HCT116 (cell line): ENCODE results near the gene NCKAP5L. TPM values are rescaled to one million over a fixed set of nuclear protein-coding genes. Genes with fewer than 3 reads are reported as not detected.

Experiments used
- ATAC-seq: fragments of 200-7000 bp; cut with Tn5 transposase; 2 replicates; pipeline ENCODE4 v1.9.1; 2020; ENCODE audit warnings: mild to moderate bottlenecking, moderate library complexity
- BruUV-seq: library from RNA; stranded (reverse); fragments of 400-500 nt; replicated peaks from 2 replicates; lab custom pipeline; 2021; lab: Mats Ljungman, UMichigan
- CTCF ChIA-PET: fragments of 300-600 bp; sonication (Branson Sonifier 250); formaldehyde crosslinking; loops from one replicate; lab custom pipeline; 2021; ENCODE audit warnings: antibody characterized with exemption; lab: Charles Lee
- POLR2A ChIA-PET: fragments of 300-600, 350-600 bp; sonication (Branson Sonifier 250); formaldehyde crosslinking; loops from one replicate; lab custom pipeline; 2021; ENCODE audit warnings: antibody characterized with exemption; lab: Charles Lee
- RAD21 ChIA-PET, 2 experiments: fragments of 300-600 bp; sonication (Branson Sonifier 250); formaldehyde crosslinking; loops; one replicate each; lab custom pipeline; 2023; ENCODE audit warnings: low total read pairs in 2 of 2; ENCODE audit not compliant: uncharacterized antibody in 2 of 2, unreplicated experiment in 2 of 2, low non-redundant PET in 1 of 2; lab: Charles Lee
- DNase-seq: peaks from one replicate; pipeline ENCODE4 v3.0.0-alpha.2; 2010; ENCODE audit warnings: low read depth, low spot score
- H2AFZ ChIP-seq: fragments of 200-600 bp; shearing (Covaris generic), sonication (generic); 2 replicates; pipeline ENCODE4 v1.6.1; 2017; ENCODE audit warnings: low read depth, mixed run types, mixed read lengths, antibody characterized with exemption, low read length; ENCODE audit not compliant: poor library complexity, severe bottlenecking
- H3K27ac ChIP-seq: 2 replicates; pipeline ENCODE4 v1.5.1; 2012; ENCODE audit warnings: low read depth, low read length
- H3K27me3 ChIP-seq: fragments of 200-600 bp; sonication (generic); 2 replicates; pipeline ENCODE4 v1.6.1; 2016; ENCODE audit warnings: mixed run types, low read length, mixed read lengths; ENCODE audit not compliant: insufficient read depth
- H3K36me3 ChIP-seq, 2 experiments: fragments of 200-500 bp in 1 of 2; fragments of 200-600 bp in 1 of 2; sonication (Bioruptor generic) in 1 of 2; sonication (generic) in 1 of 2; 2 replicates each; pipeline versions ENCODE4 v1.5.1 to v1.6.1; 2014 to 2016; ENCODE audit warnings: low read length in 2 of 2, inconsistent platforms in 1 of 2, mixed read lengths in 1 of 2, mixed run types in 1 of 2; ENCODE audit not compliant: insufficient read depth in 2 of 2, control insufficient read depth in 1 of 2
- H3K4me1 ChIP-seq, 2 experiments: fragments of 200-600 bp in 1 of 2; sonication (generic) in 1 of 2; 2 replicates each; pipeline versions ENCODE4 v1.5.1 to v1.6.1; 2012 to 2017; ENCODE audit warnings: low read length in 2 of 2, inconsistent platforms in 1 of 2, mild to moderate bottlenecking in 1 of 2, mixed read lengths in 1 of 2, mixed run types in 1 of 2, moderate library complexity in 1 of 2; ENCODE audit not compliant: insufficient read depth in 2 of 2, control insufficient read depth in 1 of 2
- H3K4me2 ChIP-seq: fragments of 200-600 bp; sonication (generic); 2 replicates; pipeline ENCODE4 v1.6.1; 2017; ENCODE audit warnings: mixed run types, low read length, mixed read lengths
- H3K4me3 ChIP-seq, 2 experiments: fragments of 200-600 bp in 1 of 2; sonication (generic) in 1 of 2; replicated peaks in 1 of 2; 2 replicates each; pipeline ENCODE4 v1.5.1; 2011 to 2016; ENCODE audit warnings: low read length in 2 of 2, control low read depth in 1 of 2, low read depth in 1 of 2, mild to moderate bottlenecking in 1 of 2, mixed read lengths in 1 of 2, mixed run types in 1 of 2
- H3K79me2 ChIP-seq: fragments of 200-600 bp; sonication (generic); 2 replicates; pipeline ENCODE4 v1.6.1; 2017; ENCODE audit warnings: mild to moderate bottlenecking, mixed run types, low read length, moderate library complexity, mixed read lengths; ENCODE audit not compliant: insufficient read depth
- H3K9ac ChIP-seq: fragments of 200-600 bp; sonication (generic); 2 replicates; pipeline ENCODE4 v1.6.1; 2016; ENCODE audit warnings: low read length, mixed read lengths
- H3K9me2 ChIP-seq: fragments of 200-600 bp; sonication (generic), shearing (Covaris generic); 2 replicates; pipeline ENCODE4 v1.6.1; 2017; ENCODE audit warnings: mixed run types, mild to moderate bottlenecking, moderate library complexity; ENCODE audit not compliant: insufficient read depth
- H3K9me3 ChIP-seq, 2 experiments: fragments of 200-500 bp in 1 of 2; fragments of 200-600 bp in 1 of 2; sonication (Bioruptor generic) in 1 of 2; sonication (generic) in 1 of 2; 2 replicates each; pipeline ENCODE4 v1.6.1; 2014 to 2017; ENCODE audit warnings: low read length in 2 of 2, mixed read lengths in 2 of 2, inconsistent platforms in 1 of 2, low read depth in 1 of 2, mild to moderate bottlenecking in 1 of 2, mixed run types in 1 of 2, moderate library complexity in 1 of 2; ENCODE audit not compliant: control insufficient read depth in 1 of 2, insufficient read depth in 1 of 2
- H4K20me1 ChIP-seq: fragments of 200-600 bp; sonication (generic), shearing (Covaris generic); 2 replicates; pipeline ENCODE4 v1.6.1; 2017; ENCODE audit warnings: mixed run types, mild to moderate bottlenecking, moderate library complexity; ENCODE audit not compliant: insufficient read depth
- CEBPB ChIP-seq: IDR thresholded peaks from 2 replicates; pipeline ENCODE4 v1.6.1; 2012; ENCODE audit warnings: low read depth
- EGR1 ChIP-seq: IDR thresholded peaks from 2 replicates; pipeline ENCODE4 v1.6.1; 2012; ENCODE audit warnings: low read depth
- EZH2 ChIP-seq: fragments of 200-600 bp; sonication (generic); IDR thresholded peaks from 2 replicates; pipeline ENCODE4 v1.6.1; 2017; ENCODE audit warnings: antibody characterized with exemption, mixed run types
- EZH2phosphoT487 ChIP-seq: fragments of 200-600 bp; IDR thresholded peaks from 2 replicates; pipeline ENCODE4 v1.6.1; 2018; ENCODE audit warnings: antibody characterized with exemption, borderline replicate concordance
- FOSL1 ChIP-seq: IDR thresholded peaks from 2 replicates; pipeline ENCODE4 v1.6.1; 2012; ENCODE audit warnings: low read depth
- JUND ChIP-seq: IDR thresholded peaks from 2 replicates; pipeline ENCODE4 v1.6.1; 2012
- POLR2AphosphoS5 ChIP-seq: IDR thresholded peaks from 2 replicates; pipeline ENCODE4 v1.6.1; 2011; ENCODE audit warnings: mild to moderate bottlenecking, low read depth, low read length, moderate library complexity
- RAD21 ChIP-seq: IDR thresholded peaks from 2 replicates; pipeline ENCODE4 v1.6.1; 2012; ENCODE audit warnings: low read depth, mild to moderate bottlenecking
- SIN3A ChIP-seq: IDR thresholded peaks from 2 replicates; pipeline ENCODE4 v1.6.1; 2012; ENCODE audit warnings: low read depth
- SRF ChIP-seq: IDR thresholded peaks from 2 replicates; pipeline ENCODE4 v1.6.1; 2012; ENCODE audit warnings: low read depth
- YY1 ChIP-seq: IDR thresholded peaks from 2 replicates; pipeline ENCODE4 v1.6.1; 2011; ENCODE audit warnings: low read length, low read depth, moderate library complexity, mild to moderate bottlenecking; ENCODE audit not compliant: insufficient replicate concordance; ENCODE audit errors: extremely low read depth
- ZNF274 ChIP-seq: fragments of 200-500 bp; sonication (Bioruptor generic); IDR thresholded peaks from 2 replicates; pipeline ENCODE4 v1.6.1; 2014; ENCODE audit warnings: mild to moderate bottlenecking, low read depth, low read length, inconsistent platforms
- intact Hi-C: fragments of 100-400 bp; cut with micrococcal nuclease; formaldehyde crosslinking; loops from 2 replicates; pipeline ENCODE4 v1.10.0; 2022
- total RNA-seq: library from RNA; stranded (reverse); gene quantifications from one replicate; pipeline ENCODE4 v1.2.1, GENCODE V29; 2021; ENCODE audit not compliant: unreplicated experiment
- TF ChIP-seq, protein P1 (sequence below): IDR thresholded peaks from 2 replicates; pipeline ENCODE4 v1.6.1; 2012

The NCKAP5L gene
- total RNA-seq, 1 experiment from 2014 or later, result 12.1 TPM

GRCh38 chr12:49808686-49809380 lies 19.4 kb downstream of the NCKAP5L start:
- intact Hi-C loops, result no loop called here
- Histone ChIP-seq H3K27me3 (no peaks in the 10 kb centered on the region), H3K9me2 (no peaks in the 10 kb centered on the region), H3K4me3 (no peak overlapping the region), H3K9ac (no peak overlapping the region), H3K9me3 (no peaks in the 10 kb centered on the region), H3K4me2 (no peak overlapping the region), H2AFZ (no peak overlapping the region), H3K27ac (no peak overlapping the region), H3K79me2 (no peaks in the 10 kb centered on the region), H3K36me3 (no peaks in the 10 kb centered on the region), H3K4me1 (no peaks in the 10 kb centered on the region), H4K20me1 (no peaks in the 10 kb centered on the region)
- ChIA-PET POLR2A (no interaction called here), CTCF (no interaction called here), RAD21 (no interaction called here)
- no peak for ATAC-seq
- TF ChIP-seq EZH2phosphoT487, result no peak
- TF ChIP-seq, protein P1, sequence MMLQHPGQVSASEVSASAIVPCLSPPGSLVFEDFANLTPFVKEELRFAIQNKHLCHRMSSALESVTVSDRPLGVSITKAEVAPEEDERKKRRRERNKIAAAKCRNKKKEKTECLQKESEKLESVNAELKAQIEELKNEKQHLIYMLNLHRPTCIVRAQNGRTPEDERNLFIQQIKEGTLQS, result no peak
- no peak for TF ChIP-seq YY1
- BruUV-seq, result no TSS peak
- DNase-seq, result no peak

DNA sequence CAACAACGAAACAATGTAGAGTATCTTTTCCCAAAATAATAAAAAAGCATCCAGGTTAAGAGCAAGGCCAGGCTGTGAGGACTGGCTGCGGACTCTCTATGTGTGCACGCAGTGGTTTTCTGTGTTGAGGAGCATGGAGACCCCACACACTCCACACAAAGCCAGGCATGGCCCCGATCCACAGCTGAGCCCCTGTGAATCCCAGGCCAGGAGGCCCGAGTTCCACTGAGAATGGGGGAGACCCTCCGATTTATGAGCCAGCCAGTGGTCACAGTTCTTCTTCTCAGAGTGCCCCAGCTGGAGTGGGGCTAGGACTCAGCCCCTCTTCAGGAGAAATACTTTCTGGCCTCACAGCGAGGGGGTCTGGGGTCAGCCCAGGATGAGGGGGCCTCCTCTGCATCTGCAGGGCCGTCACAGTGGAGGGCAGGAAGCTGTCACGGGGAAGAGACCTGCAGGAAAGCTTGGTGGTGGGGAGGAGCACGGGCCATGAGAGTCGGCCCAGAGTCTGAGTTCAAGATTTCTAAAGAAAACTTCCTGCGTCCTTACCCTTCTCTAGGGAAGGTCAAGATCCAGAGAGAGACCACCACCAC lies 20.1 kb downstream of the NCKAP5L start:
- H3K27ac ChIP-seq, result no peak overlapping the region
- H3K4me3 ChIP-seq, result no peak overlapping the region
- H3K9me2 ChIP-seq, result no peaks in the 10 kb centered on the region
- POLR2A ChIA-PET, result no interaction called here
- H2AFZ ChIP-seq, result no peak overlapping the region
- H3K9me3 ChIP-seq, result no peaks in the 10 kb centered on the region
- H3K79me2 ChIP-seq, result no peaks in the 10 kb centered on the region
- RAD21 ChIA-PET, result no interaction called here
- DNase-seq, result no peak
- H3K27me3 ChIP-seq, result no peaks in the 10 kb centered on the region
- no peak overlapping the region for H3K4me2 ChIP-seq
- no TSS peak for BruUV-seq
- H3K4me1 ChIP-seq, result no peaks in the 10 kb centered on the region
- no peak overlapping the region for H3K9ac ChIP-seq
- ATAC-seq, result no peak
- H4K20me1 ChIP-seq, result no peaks in the 10 kb centered on the region
- CTCF ChIA-PET, result no interaction called here
- TF ChIP-seq JUND (no peak), FOSL1 (no peak), CEBPB (no peak), EGR1 (no peak), YY1 (no peak), EZH2 (no peak), POLR2AphosphoS5 (no peak), RAD21 (no peak), SIN3A (no peak), SRF (no peak), ZNF274 (no peak)
- H3K36me3 ChIP-seq, result no peaks in the 10 kb centered on the region
- intact Hi-C loops, result no loop called here
